ENCODE data around the gene PHACTR2.

PHACTR2 gene

GRCh38 chr6:143744551-143745165 is 66.9 kb downstream of the PHACTR2 start:
- in situ Hi-C loops (cut with HindIII; ENCODE audit: low sequenced_read_pairs): no loop called here
- no peak for DNase-seq (ENCODE audit: low read depth, low spot score)
- TF ChIP-seq, protein P1, sequence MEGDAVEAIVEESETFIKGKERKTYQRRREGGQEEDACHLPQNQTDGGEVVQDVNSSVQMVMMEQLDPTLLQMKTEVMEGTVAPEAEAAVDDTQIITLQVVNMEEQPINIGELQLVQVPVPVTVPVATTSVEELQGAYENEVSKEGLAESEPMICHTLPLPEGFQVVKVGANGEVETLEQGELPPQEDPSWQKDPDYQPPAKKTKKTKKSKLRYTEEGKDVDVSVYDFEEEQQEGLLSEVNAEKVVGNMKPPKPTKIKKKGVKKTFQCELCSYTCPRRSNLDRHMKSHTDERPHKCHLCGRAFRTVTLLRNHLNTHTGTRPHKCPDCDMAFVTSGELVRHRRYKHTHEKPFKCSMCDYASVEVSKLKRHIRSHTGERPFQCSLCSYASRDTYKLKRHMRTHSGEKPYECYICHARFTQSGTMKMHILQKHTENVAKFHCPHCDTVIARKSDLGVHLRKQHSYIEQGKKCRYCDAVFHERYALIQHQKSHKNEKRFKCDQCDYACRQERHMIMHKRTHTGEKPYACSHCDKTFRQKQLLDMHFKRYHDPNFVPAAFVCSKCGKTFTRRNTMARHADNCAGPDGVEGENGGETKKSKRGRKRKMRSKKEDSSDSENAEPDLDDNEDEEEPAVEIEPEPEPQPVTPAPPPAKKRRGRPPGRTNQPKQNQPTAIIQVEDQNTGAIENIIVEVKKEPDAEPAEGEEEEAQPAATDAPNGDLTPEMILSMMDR (IDR thresholded peaks at IDR 0.05; ENCODE audit: low read depth, low read length): no peak
- H3K4me3 ChIP-seq (ENCODE audit: low read depth, low read length): no peak overlapping the region

- H3K4me3 ChIP-seq (ENCODE audit: low read depth, low read length): peak overlapping the region; percentile 14
- TF ChIP-seq, protein P1 (IDR thresholded peaks at IDR 0.05; ENCODE audit: low read depth, low read length): no peak
- in situ Hi-C loops (cut with HindIII; ENCODE audit: low sequenced_read_pairs): no loop called here
- DNase-seq (ENCODE audit: low read depth, low spot score): peak; percentile 84
These were observed 67.7 kb downstream of the PHACTR2 start for GRCh38 chr6:143745166-143746133.

DNA sequence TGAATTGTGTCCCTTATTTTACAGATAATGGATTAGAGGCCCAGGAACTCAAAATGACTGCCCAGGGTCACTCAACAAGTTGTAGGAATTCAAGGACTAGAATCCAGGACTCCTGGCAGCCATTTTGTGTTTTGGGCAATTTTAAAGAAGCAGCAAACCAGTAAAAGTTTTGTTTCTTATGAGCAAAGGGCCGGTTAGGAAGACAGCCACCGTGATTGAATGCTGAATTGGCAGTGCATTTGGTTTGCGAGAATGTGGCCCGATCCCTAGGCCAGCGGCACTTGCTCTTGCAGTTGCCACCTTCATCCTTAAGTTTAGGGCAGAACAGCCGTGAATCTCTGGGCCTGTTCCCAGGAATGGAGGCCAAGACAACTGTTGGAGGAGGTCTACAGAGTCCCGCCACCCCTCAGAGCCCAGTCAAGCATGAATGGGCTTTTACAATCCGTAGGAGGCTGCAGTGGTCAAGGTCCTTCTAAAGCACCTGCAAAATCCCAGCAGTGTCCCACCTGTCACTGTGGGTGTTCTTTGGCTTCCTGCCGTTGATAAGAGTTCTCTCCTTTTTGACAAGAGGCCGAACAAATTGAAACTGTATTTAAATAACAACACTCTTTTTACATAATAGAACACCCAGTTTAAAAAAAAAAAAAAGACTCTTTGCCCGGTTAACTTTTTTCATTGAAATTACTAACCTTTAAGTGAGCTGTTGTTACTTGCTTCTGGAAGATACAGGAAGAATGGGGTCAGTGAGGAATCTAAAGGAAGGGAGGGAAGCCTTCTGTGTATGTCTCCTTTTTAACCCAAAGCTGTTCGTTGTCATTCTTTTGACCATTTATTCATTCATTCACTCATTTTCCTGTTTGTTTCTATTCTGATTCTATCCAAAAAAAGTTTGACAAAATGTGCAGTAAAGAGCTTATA is 68.7 kb downstream of the PHACTR2 start:
- in situ Hi-C loops (cut with HindIII; ENCODE audit: low sequenced_read_pairs): no loop called here

DNA sequence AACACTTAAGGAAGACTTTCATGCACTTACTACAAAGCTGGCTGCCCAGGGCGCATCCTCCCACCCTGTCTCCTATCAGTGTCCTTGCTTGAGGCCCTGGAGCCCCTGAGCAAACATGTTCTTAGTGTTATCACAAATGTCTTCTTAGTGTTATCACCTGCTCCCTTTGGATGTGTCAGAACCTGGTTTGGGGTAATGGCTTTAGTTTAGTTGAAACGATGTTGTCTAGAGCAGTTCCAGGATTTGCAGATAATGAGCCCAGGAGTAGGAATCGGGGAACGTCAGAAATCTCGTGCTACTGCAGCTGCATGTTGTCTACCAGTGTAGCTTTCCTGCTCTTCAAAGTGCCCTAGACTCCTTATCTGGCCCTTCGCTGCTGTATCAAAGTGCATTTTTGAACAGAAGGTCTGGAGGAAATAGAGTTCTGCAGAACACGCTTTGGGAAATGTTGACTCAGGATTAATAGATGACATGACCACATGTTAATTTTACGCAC is 69.6 kb downstream of the PHACTR2 start:
- in situ Hi-C loops (cut with HindIII; ENCODE audit: low sequenced_read_pairs): no loop called here
- TF ChIP-seq, protein P1 (IDR thresholded peaks at IDR 0.05; ENCODE audit: low read depth, low read length): no peak
- H3K4me3 ChIP-seq (ENCODE audit: low read depth, low read length): no peak overlapping the region
- no peak for DNase-seq (ENCODE audit: low read depth, low spot score)

More for the DNA sequence above, 68.7 kb downstream of the PHACTR2 start:
- DNase-seq (ENCODE audit: low read depth, low spot score): no peak
- TF ChIP-seq, protein P1 (IDR thresholded peaks at IDR 0.05; ENCODE audit: low read depth, low read length): no peak
- H3K4me3 ChIP-seq (ENCODE audit: low read depth, low read length): no peak overlapping the region

- TF ChIP-seq, protein P1 (IDR thresholded peaks at IDR 0.05; ENCODE audit: low read depth, low read length): no peak
- no peak for DNase-seq (ENCODE audit: low read depth, low spot score)
- in situ Hi-C loops (cut with HindIII; ENCODE audit: low sequenced_read_pairs): no loop called here
- H3K4me3 ChIP-seq (ENCODE audit: low read depth, low read length): no peak overlapping the region
These were observed 72.1 kb downstream of the PHACTR2 start for GRCh38 chr6:143749891-143750290.

GRCh38 chr6:143750877-143751276 is 73.1 kb downstream of the PHACTR2 start:
- TF ChIP-seq, protein P1 (IDR thresholded peaks at IDR 0.05; ENCODE audit: low read depth, low read length): no peak
- DNase-seq (ENCODE audit: low read depth, low spot score): no peak
- H3K4me3 ChIP-seq (ENCODE audit: low read depth, low read length): no peak overlapping the region
- in situ Hi-C loops (cut with HindIII; ENCODE audit: low sequenced_read_pairs): no loop called here
